MCF 10A (cell line): ENCODE data around the gene TCP11. TPM values are rescaled to one million over a fixed set of nuclear protein-coding genes. Genes with fewer than 3 reads are reported as not detected.

Experiments used
- Bru-seq: library from RNA; stranded (reverse); fragments of 400-500 nt; gene quantifications from one replicate; lab custom pipeline; 2021; lab: Mats Ljungman, UMichigan
- BruChase-seq, 2 experiments: library from RNA; stranded (reverse); fragments of 400-500 nt; gene quantifications; one replicate each; lab custom pipeline; 2021; lab: Mats Ljungman, UMichigan
- BruUV-seq: library from RNA; stranded (reverse); fragments of 400-500 nt; replicated peaks from 2 replicates; lab custom pipeline; 2021; lab: Mats Ljungman, UMichigan
- CTCF ChIA-PET: fragments of 300-600 bp; sonication (Branson Sonifier 250); formaldehyde crosslinking; extraction: SDS; loops from one replicate; lab custom pipeline; 2021; ENCODE audit warnings: antibody characterized with exemption, inconsistent platforms; lab: Yijun Ruan, JAX
- POLR2A ChIA-PET: fragments of 300-600, 350-650 bp; sonication (Branson Sonifier 250); formaldehyde crosslinking; extraction: SDS; loops from one replicate; lab custom pipeline; 2020; ENCODE audit warnings: antibody characterized with exemption, inconsistent platforms; lab: Yijun Ruan, JAX
- DNase-seq: peaks from one replicate; pipeline ENCODE4 v3.0.0-alpha.2; 2018; ENCODE audit not compliant: unreplicated experiment
- H3K27ac Mint-ChIP-seq: one replicate; pipeline ENCODE4 v1.8.0; 2022; ENCODE audit warnings: mild to moderate bottlenecking, low read depth, mixed read lengths; ENCODE audit not compliant: unreplicated experiment
- H3K27me3 Mint-ChIP-seq: one replicate; pipeline ENCODE4 v1.8.0; 2022; ENCODE audit warnings: mixed read lengths; ENCODE audit not compliant: insufficient read depth, unreplicated experiment
- H3K36me3 Mint-ChIP-seq: one replicate; pipeline ENCODE4 v1.8.0; 2022; ENCODE audit warnings: mild to moderate bottlenecking, moderate library complexity, mixed read lengths; ENCODE audit not compliant: insufficient read depth, unreplicated experiment
- H3K4me1 Mint-ChIP-seq: one replicate; pipeline ENCODE4 v1.8.0; 2022; ENCODE audit warnings: mixed read lengths; ENCODE audit not compliant: insufficient read depth, unreplicated experiment
- H3K4me3 Mint-ChIP-seq: one replicate; pipeline ENCODE4 v1.8.0; 2022; ENCODE audit warnings: mild to moderate bottlenecking, moderate library complexity, mixed read lengths; ENCODE audit not compliant: unreplicated experiment
- H3K9me3 Mint-ChIP-seq: one replicate; pipeline ENCODE4 v1.8.0; 2022; ENCODE audit warnings: mixed read lengths; ENCODE audit not compliant: unreplicated experiment
- CTCF ChIP-seq: fragments of 200-600 bp; IDR thresholded peaks from one replicate; pipeline ENCODE4 v1.8.0; 2022; ENCODE audit warnings: antibody characterized with exemption, mild to moderate bottlenecking; ENCODE audit not compliant: unreplicated experiment
- intact Hi-C: fragments of 100-400 bp; cut with micrococcal nuclease; formaldehyde crosslinking; loops from 2 replicates; pipeline ENCODE4 v1.14.1; 2022
- long read RNA-seq: library from polyadenylated mRNA; stranded (forward); transcript quantifications from one replicate; pipeline ENCODE4 v2.0.0, GENCODE V29; 2022
- total RNA-seq: library from RNA; stranded (reverse); gene quantifications from 2 replicates; pipeline ENCODE4 v1.2.3, GENCODE V29; 2022

The TCP11 gene
- not detected in 2 replicates for total RNA-seq
- Bru-seq, nascent RNA, result percentile 2 among the genes with signal in this experiment
- not detected for BruChase-seq, experiment 1, labeled RNA remaining after a 6-hour chase
- percentile 3 among the genes with signal in this experiment for BruChase-seq, experiment 2, labeled RNA remaining after a 2-hour chase
- long read RNA-seq, result 0 reads

GRCh38 chr6:35141007-35141655 is at the start of gene TCP11:
TCP11 (minus strand) TSS chr6:35141339; CDS start chr6:35140870, 469 bp downstream.
- intact Hi-C loops, result loop anchor here (5.0 kb wide), 1 partner anchor 979 kb away; no protein-coding TSS in a partner anchor
- H3K4me3 Mint-ChIP-seq, result no peak within 1 kb of the TSS
- H3K27ac Mint-ChIP-seq, result no peak within 1 kb of the TSS
- CTCF ChIA-PET, result interaction anchor here (0.6 to 2.5 kb wide), 6 partner anchors 9 to 972 kb away, joined by 3 to 38 read pairs (median 12); no protein-coding TSS in a partner anchor
- BruUV-seq, result no TSS peak
- POLR2A ChIA-PET, result no interaction called here
- no peaks in the 10 kb centered on the region for H3K27me3 Mint-ChIP-seq
- DNase-seq, result no peak
- no peak for TF ChIP-seq CTCF
- peaks cover 4% of the 10 kb centered on the region for H3K4me1 Mint-ChIP-seq
- no peaks in the 10 kb centered on the region for H3K9me3 Mint-ChIP-seq
- no peaks in the 10 kb centered on the region for H3K36me3 Mint-ChIP-seq

DNA sequence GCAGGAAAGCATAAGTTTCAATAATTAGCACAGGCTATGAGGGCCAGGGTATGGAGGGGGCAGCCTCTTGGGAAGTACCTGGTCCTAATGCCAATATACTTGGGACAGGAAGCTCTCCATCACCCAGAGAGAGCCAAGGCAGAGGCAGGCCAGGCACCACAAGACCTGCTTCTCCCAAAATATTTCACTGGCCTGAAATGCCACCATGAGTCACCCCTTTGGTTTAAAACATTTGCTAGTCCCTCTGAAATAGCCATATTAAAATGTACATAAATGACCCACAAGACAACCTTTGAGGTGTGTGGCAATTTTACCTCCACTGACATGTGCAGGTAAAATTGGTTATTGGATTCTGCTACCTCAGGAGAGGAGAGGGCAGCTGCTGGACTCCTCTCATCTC is 49.2 kb upstream of the TCP11 start:
- H3K9me3 Mint-ChIP-seq, result no peaks in the 10 kb centered on the region
- H3K27ac Mint-ChIP-seq, result no peak overlapping the region
- peaks cover 7% of the 10 kb centered on the region for H3K36me3 Mint-ChIP-seq
- peaks cover 5% of the 10 kb centered on the region for H3K4me1 Mint-ChIP-seq
- no peak overlapping the region for H3K4me3 Mint-ChIP-seq
- no TSS peak for BruUV-seq
- no peak for DNase-seq
- no peak for TF ChIP-seq CTCF
- ChIA-PET POLR2A (interaction anchor here (0.6 kb wide), 1 partner anchor 17 kb away, joined by 3 read pairs; no protein-coding TSS in a partner anchor), CTCF (interaction anchor here (1.3 to 4.6 kb wide), 2 partner anchors 15 to 51 kb away, joined by 4 to 27 read pairs; no protein-coding TSS in a partner anchor)
- no peaks in the 10 kb centered on the region for H3K27me3 Mint-ChIP-seq
- intact Hi-C loops, result no loop called here

DNA sequence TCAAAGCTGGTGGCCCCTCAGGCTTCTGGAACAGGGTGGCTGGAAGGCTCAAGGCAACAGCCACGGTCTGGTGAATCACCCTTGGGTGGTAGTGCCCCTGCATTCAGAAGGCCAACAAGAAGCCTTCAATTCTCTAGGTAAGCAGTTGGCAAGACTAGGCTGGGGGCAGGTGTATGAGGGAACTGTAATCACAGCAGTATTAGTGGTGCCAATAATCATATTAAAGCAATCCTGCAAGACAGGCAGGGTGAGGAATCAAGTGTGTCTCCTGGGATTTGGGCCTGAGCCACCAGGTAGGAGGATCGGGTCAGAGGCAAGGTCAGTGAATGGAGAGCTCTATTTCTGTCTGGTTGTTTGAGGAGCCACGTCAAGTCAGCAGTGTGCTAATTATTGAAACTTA is 47.7 kb upstream of the TCP11 start:
- peaks cover 7% of the 10 kb centered on the region for H3K36me3 Mint-ChIP-seq
- BruUV-seq, result no TSS peak
- H3K9me3 Mint-ChIP-seq, result no peaks in the 10 kb centered on the region
- TF ChIP-seq CTCF, result no peak
- CTCF ChIA-PET, result interaction anchor here (0.6 to 4.6 kb wide), 3 partner anchors 12 to 16 kb away, joined by 3 to 27 read pairs (median 4); no protein-coding TSS in a partner anchor
- POLR2A ChIA-PET, result no interaction called here
- no peak for DNase-seq
- no peaks in the 10 kb centered on the region for H3K27me3 Mint-ChIP-seq
- H3K4me1 Mint-ChIP-seq, result peaks cover 18% of the 10 kb centered on the region
- no peak overlapping the region for H3K27ac Mint-ChIP-seq
- no peak overlapping the region for H3K4me3 Mint-ChIP-seq
- intact Hi-C loops, result no loop called here

GRCh38 chr6:35186571-35186970 is 45.4 kb upstream of the TCP11 start:
- no peaks in the 10 kb centered on the region for H3K27me3 Mint-ChIP-seq
- H3K4me1 Mint-ChIP-seq, result peaks cover 32% of the 10 kb centered on the region
- no peak overlapping the region for H3K27ac Mint-ChIP-seq
- no peak for DNase-seq
- no peaks in the 10 kb centered on the region for H3K9me3 Mint-ChIP-seq
- no peak overlapping the region for H3K4me3 Mint-ChIP-seq
- H3K36me3 Mint-ChIP-seq, result peaks cover 5% of the 10 kb centered on the region
- intact Hi-C loops, result no loop called here
- CTCF ChIA-PET, result interaction anchor here (0.5 to 2.7 kb wide), 4 partner anchors 19 to 771 kb away, joined by 3 to 12 read pairs (median 5); no protein-coding TSS in a partner anchor
- TF ChIP-seq CTCF, result no peak
- BruUV-seq, result no TSS peak
- POLR2A ChIA-PET, result interaction anchor here (1.5 kb wide), 1 partner anchor 12 kb away, joined by 4 read pairs; no protein-coding TSS in a partner anchor
